ENCODE data around the gene SPOCK3. TPM values are rescaled to one million over a fixed set of nuclear protein-coding genes. Genes with fewer than 3 reads are reported as not detected.
"Not testable (repeated sequence)": the region's sequence is repeated elsewhere in the genome, so short reads cannot be mapped to it uniquely, and the experiment has no call there.

Gene SPOCK3
- total and polyA plus RNA-seq, 5 experiments from 2014 or later = not detected

- no peaks in the 10 kb centered on the region for H3K36me3 Mint-ChIP-seq
- no peak overlapping the region for H3K27ac Mint-ChIP-seq
- H3K9me3 Mint-ChIP-seq = peaks cover 0 to 9% (median 0%) of the 10 kb centered on the region in 9 donors
- H3K4me3 Mint-ChIP-seq = no peak overlapping the region
- no peaks in the 10 kb centered on the region for H3K27me3 Mint-ChIP-seq
- DNase-seq (no peak), ATAC-seq (no peak)
- no peaks in the 10 kb centered on the region for H3K4me1 Mint-ChIP-seq
- POLR2A ChIA-PET = no interaction called here
Measured at GRCh38 chr4:166886718-166887117, 347.6 kb downstream of the SPOCK3 start.

DNA sequence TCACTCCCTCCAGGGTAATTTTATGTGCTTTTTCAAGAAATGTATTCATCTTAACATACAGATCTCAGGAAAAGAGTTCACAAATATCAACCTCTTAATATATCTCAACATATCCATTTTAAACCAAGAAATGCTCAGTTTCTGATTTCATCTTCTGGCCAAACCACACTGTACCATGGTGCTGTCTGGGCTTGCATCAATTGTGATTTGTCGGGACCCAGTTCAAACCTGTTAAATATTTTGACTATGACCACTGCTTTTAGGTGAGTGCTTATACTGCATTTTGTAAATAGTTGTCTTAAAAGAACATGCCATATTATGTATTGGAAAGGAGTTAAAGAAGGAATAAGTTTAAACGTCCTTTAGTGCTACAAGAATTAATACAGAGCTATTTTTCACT, 352.1 kb downstream of the SPOCK3 start:
- POLR2A ChIA-PET = no interaction called here
- peaks cover 0 to 1% (median 0%) of the 10 kb centered on the region in 9 donors for H3K9me3 Mint-ChIP-seq
- H3K27me3 Mint-ChIP-seq = no peaks in the 10 kb centered on the region
- no peak for DNase-seq
- ATAC-seq = no peak
- H3K36me3 Mint-ChIP-seq = no peaks in the 10 kb centered on the region
- H3K27ac Mint-ChIP-seq = no peak overlapping the region
- H3K4me1 Mint-ChIP-seq = no peaks in the 10 kb centered on the region
- no peak overlapping the region for H3K4me3 Mint-ChIP-seq

DNA sequence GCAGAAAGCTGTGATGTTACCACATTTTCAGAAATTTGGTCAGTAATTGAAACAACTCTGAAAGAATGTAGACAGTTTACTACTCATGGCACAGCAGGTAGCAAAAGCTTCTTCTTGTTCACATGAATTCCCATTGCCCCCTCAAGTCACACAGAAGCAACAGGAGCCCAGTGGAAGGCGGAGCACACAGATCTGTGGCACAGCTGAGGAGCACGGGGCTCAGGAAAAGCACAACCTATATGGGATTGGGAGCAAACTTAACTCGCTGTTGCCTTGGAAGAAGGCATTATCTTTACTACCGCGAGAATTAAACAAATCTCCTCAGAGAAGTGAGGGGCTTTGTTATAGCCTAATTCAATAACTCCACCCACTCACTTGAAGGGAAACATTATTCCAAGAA, 358.5 kb downstream of the SPOCK3 start:
- Mint-ChIP-seq H3K9me3 (peaks cover 0 to 19% (median 3%) of the 10 kb centered on the region in 9 donors), H3K4me3 (no peak overlapping the region), H3K27me3 (no peaks in the 10 kb centered on the region), H3K27ac (no peak overlapping the region), H3K36me3 (peaks cover 0 to 4% (median 0%) of the 10 kb centered on the region in 3 donors), H3K4me1 (no peaks in the 10 kb centered on the region)
- POLR2A ChIA-PET = no interaction called here
- DNase-seq (no peak), ATAC-seq (no peak)

GRCh38 chr4:166862032-166862431, 372.3 kb downstream of the SPOCK3 start:
- Mint-ChIP-seq H3K27ac (no peak overlapping the region), H3K9me3 (peaks cover 0 to 16% (median 4%) of the 10 kb centered on the region in 9 donors), H3K4me1 (no peaks in the 10 kb centered on the region), H3K4me3 (no peak overlapping the region), H3K27me3 (no peaks in the 10 kb centered on the region), H3K36me3 (no peaks in the 10 kb centered on the region)
- ATAC-seq = no peak
- no peak for DNase-seq
- POLR2A ChIA-PET = no interaction called here

- H3K27me3 Mint-ChIP-seq, POLR2A ChIA-PET, DNase-seq, H3K4me3 Mint-ChIP-seq, H3K4me1 Mint-ChIP-seq, H3K27ac Mint-ChIP-seq, ATAC-seq, H3K36me3 Mint-ChIP-seq: not testable (repeated sequence)
- peaks cover 0 to 15% (median 2%) of the 10 kb centered on the region in 9 donors for H3K9me3 Mint-ChIP-seq
Measured at GRCh38 chr4:166850398-166850797, 383.9 kb downstream of the SPOCK3 start.

DNA sequence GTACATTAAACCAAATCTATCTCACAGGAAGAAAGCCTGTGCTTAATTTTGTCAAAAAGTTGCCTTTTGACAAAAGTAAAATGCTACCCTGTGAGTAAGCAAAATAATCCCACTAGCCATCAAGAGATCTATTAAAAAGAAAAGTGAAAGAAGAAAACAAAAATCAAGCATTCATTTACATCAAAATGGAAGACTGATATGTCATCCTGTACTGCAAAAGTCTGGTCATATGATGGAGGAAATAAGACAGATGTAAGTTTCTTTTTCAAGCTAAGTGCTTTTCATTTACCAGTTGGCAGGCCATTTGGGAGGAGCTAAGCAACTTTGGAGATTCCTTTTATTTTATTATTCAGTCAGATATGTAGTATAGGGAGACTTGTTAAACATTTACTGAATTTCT, 387.4 kb downstream of the SPOCK3 start:
- Mint-ChIP-seq H3K36me3 (no peaks in the 10 kb centered on the region), H3K27ac (no peak overlapping the region), H3K27me3 (no peaks in the 10 kb centered on the region), H3K4me3 (no peak overlapping the region), H3K9me3 (peaks cover 0 to 13% (median 6%) of the 10 kb centered on the region in 9 donors), H3K4me1 (no peaks in the 10 kb centered on the region)
- no peak for ATAC-seq
- DNase-seq = no peak
- POLR2A ChIA-PET = no interaction called here

DNA sequence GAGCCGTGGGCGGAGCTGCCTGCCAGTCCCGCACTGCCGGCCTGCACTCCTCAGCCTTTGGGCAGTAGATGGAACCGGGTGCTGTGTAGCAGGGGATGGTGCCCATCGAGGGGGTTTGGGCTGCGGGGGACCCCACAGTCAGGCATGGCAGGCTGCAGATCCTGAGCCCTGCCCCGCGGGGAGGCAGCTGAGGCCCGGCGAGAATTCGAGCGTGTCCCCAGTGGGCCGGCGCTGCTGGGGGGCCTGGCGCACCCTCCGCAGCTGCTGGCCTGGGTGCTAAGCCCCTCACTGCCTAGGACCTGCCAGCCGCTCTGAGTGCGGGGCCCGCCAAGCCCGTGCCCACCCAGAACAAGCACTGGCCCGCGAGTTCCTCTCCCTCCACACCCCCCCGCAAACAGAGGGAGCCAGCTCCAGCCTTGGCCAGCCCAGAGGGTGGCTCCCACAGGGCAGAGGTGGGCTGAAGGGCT, 391.5 kb downstream of the SPOCK3 start:
- DNase-seq (peak in 1 of 10 donors; percentile 56), ATAC-seq (no peak)
- no peak overlapping the region for H3K4me3 Mint-ChIP-seq
- no peaks in the 10 kb centered on the region for H3K27me3 Mint-ChIP-seq
- peaks cover 0 to 29% (median 12%) of the 10 kb centered on the region in 9 donors for H3K9me3 Mint-ChIP-seq
- no peaks in the 10 kb centered on the region for H3K36me3 Mint-ChIP-seq
- H3K4me1 Mint-ChIP-seq = no peaks in the 10 kb centered on the region
- POLR2A ChIA-PET = no interaction called here
- H3K27ac Mint-ChIP-seq = no peak overlapping the region

DNA sequence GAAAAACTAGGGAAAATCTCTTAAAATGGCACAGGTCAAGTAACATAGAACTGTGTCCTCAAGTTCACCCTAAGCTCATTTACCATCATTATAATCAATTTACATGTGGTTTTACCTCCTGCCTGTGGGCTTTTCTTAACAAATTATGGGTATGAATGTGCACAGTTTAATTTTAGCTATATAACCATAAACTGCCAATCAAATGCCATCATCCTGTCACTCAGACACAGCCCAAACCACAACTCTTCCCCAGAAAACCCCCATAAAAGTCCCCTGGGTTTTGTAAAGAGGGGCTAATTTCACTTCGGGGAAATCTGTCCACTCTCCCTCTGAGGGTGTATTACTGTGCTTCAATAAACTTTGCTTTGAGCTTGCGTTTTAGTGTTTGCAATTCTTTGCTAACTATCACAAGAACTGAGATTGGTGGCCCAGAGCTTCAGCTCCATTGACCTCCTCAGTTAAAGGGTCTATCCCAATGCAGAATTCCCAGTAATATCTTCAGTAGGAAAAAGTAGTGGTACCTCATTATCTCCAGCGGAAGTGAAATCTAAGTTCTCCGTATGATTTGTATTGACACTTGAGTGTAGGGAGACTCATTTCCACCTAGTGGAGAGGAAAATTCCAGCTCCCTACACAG, 394.6 kb downstream of the SPOCK3 start:
- no peaks in the 10 kb centered on the region for H3K27me3 Mint-ChIP-seq
- DNase-seq (no peak), ATAC-seq (no peak)
- no peak overlapping the region for H3K27ac Mint-ChIP-seq
- H3K9me3 Mint-ChIP-seq = peaks cover 0 to 53% (median 16%) of the 10 kb centered on the region in 9 donors
- no peaks in the 10 kb centered on the region for H3K36me3 Mint-ChIP-seq
- H3K4me1 Mint-ChIP-seq = no peaks in the 10 kb centered on the region
- no peak overlapping the region for H3K4me3 Mint-ChIP-seq
- POLR2A ChIA-PET = no interaction called here

- H3K27ac Mint-ChIP-seq = no peak overlapping the region
- no peak for DNase-seq
- no peaks in the 10 kb centered on the region for H3K27me3 Mint-ChIP-seq
- no peak overlapping the region for H3K4me3 Mint-ChIP-seq
- ATAC-seq = no peak
- peaks cover 0 to 56% (median 16%) of the 10 kb centered on the region in 9 donors for H3K9me3 Mint-ChIP-seq
- POLR2A ChIA-PET = no interaction called here
- no peaks in the 10 kb centered on the region for H3K4me1 Mint-ChIP-seq
- H3K36me3 Mint-ChIP-seq = no peaks in the 10 kb centered on the region
Measured at GRCh38 chr4:166838975-166839614, 395.2 kb downstream of the SPOCK3 start.

GRCh38 chr4:166836865-166837264, 397.4 kb downstream of the SPOCK3 start:
- DNase-seq = no peak
- Mint-ChIP-seq H3K36me3 (no peaks in the 10 kb centered on the region), H3K4me1 (no peaks in the 10 kb centered on the region), H3K27me3 (no peaks in the 10 kb centered on the region), H3K9me3 (peaks cover 4 to 57% (median 24%) of the 10 kb centered on the region in 9 donors), H3K27ac (no peak overlapping the region), H3K4me3 (no peak overlapping the region)
- POLR2A ChIA-PET = no interaction called here
- no peak for ATAC-seq

DNA sequence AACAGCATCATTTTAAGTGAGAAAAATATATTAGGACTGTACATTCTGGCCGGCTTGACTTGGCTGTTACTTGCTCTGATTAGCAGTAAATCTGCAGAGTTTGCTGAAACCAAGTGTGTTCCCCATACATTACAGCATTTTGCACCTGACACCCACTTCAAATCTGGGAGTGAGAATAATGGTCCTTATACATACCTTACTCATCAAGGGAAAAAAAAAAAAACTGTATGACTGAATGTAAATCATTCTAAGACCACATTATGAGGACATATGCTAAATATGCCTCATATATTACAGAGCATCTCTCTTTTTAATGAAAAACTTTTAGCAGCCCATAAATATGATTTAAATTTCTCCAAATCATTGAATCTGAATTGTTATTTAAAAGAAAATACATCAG, 406.7 kb downstream of the SPOCK3 start:
- Mint-ChIP-seq H3K4me1 (no peaks in the 10 kb centered on the region), H3K36me3 (no peaks in the 10 kb centered on the region), H3K4me3 (no peak overlapping the region), H3K27me3 (no peaks in the 10 kb centered on the region), H3K27ac (no peak overlapping the region), H3K9me3 (peaks cover 1 to 21% (median 6%) of the 10 kb centered on the region in 9 donors)
- ATAC-seq (no peak), DNase-seq (no peak)
- POLR2A ChIA-PET = no interaction called here

GRCh38 chr4:166827167-166827566, 407.1 kb downstream of the SPOCK3 start:
- Mint-ChIP-seq H3K36me3 (no peaks in the 10 kb centered on the region), H3K4me3 (no peak overlapping the region), H3K4me1 (no peaks in the 10 kb centered on the region), H3K27me3 (no peaks in the 10 kb centered on the region), H3K27ac (no peak overlapping the region), H3K9me3 (peaks cover 1 to 20% (median 6%) of the 10 kb centered on the region in 9 donors)
- POLR2A ChIA-PET = no interaction called here
- DNase-seq = no peak
- ATAC-seq = no peak

DNA sequence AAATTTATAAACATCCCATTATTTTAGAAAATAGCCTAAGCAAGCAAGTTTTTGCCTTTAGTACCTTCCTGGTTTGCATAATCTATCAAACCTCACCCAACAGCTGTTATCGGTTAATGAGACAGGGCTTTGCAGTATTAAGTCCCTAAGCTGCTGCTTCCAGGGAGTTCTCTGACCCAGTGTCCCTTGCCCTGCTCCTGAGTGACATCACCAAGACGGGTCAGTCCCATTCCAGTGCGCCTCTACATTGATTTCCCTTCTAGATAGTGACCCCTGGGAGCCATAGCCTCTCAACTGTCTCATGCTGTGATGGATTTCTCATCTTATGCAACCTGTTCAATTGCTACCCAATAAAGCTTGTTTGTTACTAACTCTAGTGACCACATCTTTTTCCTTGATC, 410.4 kb downstream of the SPOCK3 start:
- POLR2A ChIA-PET = no interaction called here
- Mint-ChIP-seq H3K36me3 (no peaks in the 10 kb centered on the region), H3K27me3 (no peaks in the 10 kb centered on the region), H3K27ac (no peak overlapping the region), H3K4me3 (no peak overlapping the region), H3K4me1 (no peaks in the 10 kb centered on the region), H3K9me3 (peaks cover 0 to 17% (median 8%) of the 10 kb centered on the region in 9 donors)
- DNase-seq = no peak
- no peak for ATAC-seq

DNA sequence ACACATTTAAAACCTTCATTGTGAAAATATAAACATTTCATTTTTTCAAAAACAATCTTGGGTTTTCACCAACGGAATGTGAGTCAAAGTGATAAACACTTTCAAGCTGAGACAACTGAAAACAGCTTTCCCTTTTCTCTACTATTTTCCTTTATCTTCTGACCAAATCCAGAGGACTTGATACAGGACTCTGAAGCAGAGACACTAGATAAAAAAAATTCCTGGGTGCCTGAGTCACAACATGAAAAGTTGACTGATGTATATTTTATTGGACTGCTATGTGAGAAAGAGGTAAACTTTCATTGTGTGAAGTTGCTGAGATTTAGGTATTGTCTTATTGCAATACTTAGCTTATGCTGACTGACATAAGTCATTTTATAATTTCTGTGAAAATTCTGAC, 411.2 kb downstream of the SPOCK3 start:
- Mint-ChIP-seq H3K27me3 (no peaks in the 10 kb centered on the region), H3K36me3 (no peaks in the 10 kb centered on the region), H3K4me3 (no peak overlapping the region), H3K4me1 (no peaks in the 10 kb centered on the region), H3K27ac (no peak overlapping the region), H3K9me3 (peaks cover 0 to 21% (median 15%) of the 10 kb centered on the region in 9 donors)
- DNase-seq (no peak), ATAC-seq (no peak)
- POLR2A ChIA-PET = no interaction called here
